ENCODE measurements around the gene CRYBG1. TPM values are rescaled to one million over a fixed set of nuclear protein-coding genes. Genes with fewer than 3 reads are reported as not detected.
A peak's percentile ranks its signal among the peaks of the same experiment; 100 is the strongest.

CRYBG1 gene
- total and polyA plus RNA-seq, 8 donors: 9.9 to 37.1 (median 14.4) TPM

- H3K4me1 ChIP-seq: peaks cover 0 to 23% of the 10 kb centered on the region in 2 donors
- TF ChIP-seq, protein P1, sequence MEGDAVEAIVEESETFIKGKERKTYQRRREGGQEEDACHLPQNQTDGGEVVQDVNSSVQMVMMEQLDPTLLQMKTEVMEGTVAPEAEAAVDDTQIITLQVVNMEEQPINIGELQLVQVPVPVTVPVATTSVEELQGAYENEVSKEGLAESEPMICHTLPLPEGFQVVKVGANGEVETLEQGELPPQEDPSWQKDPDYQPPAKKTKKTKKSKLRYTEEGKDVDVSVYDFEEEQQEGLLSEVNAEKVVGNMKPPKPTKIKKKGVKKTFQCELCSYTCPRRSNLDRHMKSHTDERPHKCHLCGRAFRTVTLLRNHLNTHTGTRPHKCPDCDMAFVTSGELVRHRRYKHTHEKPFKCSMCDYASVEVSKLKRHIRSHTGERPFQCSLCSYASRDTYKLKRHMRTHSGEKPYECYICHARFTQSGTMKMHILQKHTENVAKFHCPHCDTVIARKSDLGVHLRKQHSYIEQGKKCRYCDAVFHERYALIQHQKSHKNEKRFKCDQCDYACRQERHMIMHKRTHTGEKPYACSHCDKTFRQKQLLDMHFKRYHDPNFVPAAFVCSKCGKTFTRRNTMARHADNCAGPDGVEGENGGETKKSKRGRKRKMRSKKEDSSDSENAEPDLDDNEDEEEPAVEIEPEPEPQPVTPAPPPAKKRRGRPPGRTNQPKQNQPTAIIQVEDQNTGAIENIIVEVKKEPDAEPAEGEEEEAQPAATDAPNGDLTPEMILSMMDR (IDR thresholded peaks at IDR 0.05): no peak
- ATAC-seq (no peak), DNase-seq (no peak)
- no peak overlapping the region for H3K27ac ChIP-seq
- H3K27me3 ChIP-seq: no peaks in the 10 kb centered on the region
- intact Hi-C loops (cut with DNase I): loop anchor here in 1 of 2 donors (10.0 kb wide), 1 partner anchor 235 kb away; no protein-coding TSS in a partner anchor
- peaks cover 0 to 59% of the 10 kb centered on the region in 2 donors for H3K36me3 ChIP-seq
- no peaks in the 10 kb centered on the region for H3K9me3 ChIP-seq
- no peak overlapping the region for H3K4me3 ChIP-seq
Observed at GRCh38 chr6:106569428-106569827, 208.9 kb downstream of the CRYBG1 start.

GRCh38 chr6:106572436-106572835, 211.9 kb downstream of the CRYBG1 start:
- Histone ChIP-seq H3K9me3 (no peaks in the 10 kb centered on the region), H3K4me1 (peaks cover 0 to 16% of the 10 kb centered on the region in 2 donors), H3K27me3 (no peaks in the 10 kb centered on the region), H3K27ac (no peak overlapping the region), H3K36me3 (peaks cover 0 to 53% of the 10 kb centered on the region in 2 donors), H3K4me3 (no peak overlapping the region)
- DNase-seq (no peak), ATAC-seq (no peak)
- TF ChIP-seq, protein P1 (IDR thresholded peaks at IDR 0.05): no peak
- intact Hi-C loops (cut with DNase I): loop anchor here in 1 of 2 donors (5.0 kb wide), 1 partner anchor 130 kb away; no protein-coding TSS in a partner anchor

DNA sequence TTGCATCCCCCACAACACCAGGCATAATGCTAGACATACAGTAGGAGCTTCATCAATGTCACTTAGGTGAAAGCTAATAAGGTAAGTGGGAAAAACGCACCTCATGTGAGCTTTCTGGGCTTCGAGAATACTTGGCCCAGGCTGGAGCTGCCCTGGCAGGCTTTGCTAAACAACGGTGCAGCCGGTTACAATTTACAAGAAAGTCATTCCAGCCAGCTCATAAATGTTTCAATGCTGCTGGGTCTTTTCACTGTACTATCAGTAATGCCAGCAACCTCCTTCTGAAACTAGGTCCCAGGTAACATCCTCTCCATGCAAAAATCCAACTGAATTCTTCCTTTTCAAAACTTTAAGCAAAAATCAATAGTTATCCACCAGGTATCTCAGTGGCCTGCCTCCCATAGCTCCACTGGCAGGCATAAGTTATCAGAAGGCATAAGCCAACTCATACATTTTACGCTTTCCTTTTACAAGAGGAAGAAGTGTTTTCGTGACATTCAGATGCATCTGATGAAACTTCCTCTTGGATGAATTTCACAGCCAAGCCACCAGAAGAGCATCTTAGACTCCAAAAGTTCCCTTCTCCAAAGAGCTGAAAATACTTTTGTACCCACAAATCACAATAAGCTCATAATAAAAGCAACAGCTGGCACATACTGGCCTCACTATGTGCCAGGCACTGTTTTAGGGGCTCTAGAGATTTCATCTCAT, 212.5 kb downstream of the CRYBG1 start:
- H3K4me1 ChIP-seq: peaks cover 0 to 16% of the 10 kb centered on the region in 2 donors
- TF ChIP-seq, protein P1 (IDR thresholded peaks at IDR 0.05): no peak
- peak overlapping the region in 1 of 2 donors; percentile 9 for H3K27ac ChIP-seq
- H3K36me3 ChIP-seq: peaks cover 0 to 47% of the 10 kb centered on the region in 2 donors
- DNase-seq (no peak), ATAC-seq (no peak)
- H3K4me3 ChIP-seq: no peak overlapping the region
- intact Hi-C loops (cut with DNase I): loop anchor here in 1 of 2 donors (5.0 kb wide), 1 partner anchor 131 kb away; no protein-coding TSS in a partner anchor
- H3K9me3 ChIP-seq: no peaks in the 10 kb centered on the region
- H3K27me3 ChIP-seq: no peaks in the 10 kb centered on the region

DNA sequence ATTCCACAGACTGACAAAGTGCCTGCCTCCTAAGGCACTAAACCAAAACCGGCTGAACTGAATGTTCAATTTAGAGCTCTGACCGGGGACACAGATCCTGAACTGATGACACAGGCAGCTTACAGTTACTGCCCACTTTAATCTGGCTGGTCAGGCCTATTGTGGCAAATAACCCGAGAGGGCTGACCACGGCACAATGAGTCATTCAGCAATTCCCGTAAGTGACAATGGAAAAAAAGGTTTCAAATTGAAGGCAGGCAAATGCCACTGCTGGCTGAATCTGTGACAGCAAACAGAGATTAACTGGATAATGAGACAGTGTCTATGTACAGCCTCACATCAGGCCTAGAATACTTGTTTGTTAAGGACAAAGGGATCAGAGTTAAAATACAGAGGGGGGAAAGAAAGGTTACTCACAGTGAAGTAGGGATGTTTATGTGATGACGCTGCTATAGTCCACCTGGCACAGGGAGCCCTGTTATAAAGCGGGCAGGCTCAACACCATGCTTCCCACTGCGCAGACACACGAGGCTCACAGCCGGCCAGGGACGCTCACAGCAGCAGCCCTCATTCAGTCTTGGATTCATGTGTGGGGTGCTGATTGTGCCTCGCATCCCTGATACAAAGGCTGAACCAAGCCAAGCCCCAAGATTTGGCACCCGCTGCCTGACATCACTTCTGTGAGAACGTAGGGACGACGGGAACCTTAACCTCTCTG, 214.4 kb downstream of the CRYBG1 start:
- ATAC-seq: peak; percentile 53
- H3K27ac ChIP-seq: no peak overlapping the region
- TF ChIP-seq, protein P1 (IDR thresholded peaks at IDR 0.05): no peak
- H3K9me3 ChIP-seq: no peaks in the 10 kb centered on the region
- H3K27me3 ChIP-seq: no peaks in the 10 kb centered on the region
- no peak overlapping the region for H3K4me3 ChIP-seq
- no peak for DNase-seq
- H3K4me1 ChIP-seq: peaks cover 0 to 16% of the 10 kb centered on the region in 2 donors
- intact Hi-C loops (cut with DNase I): loop anchor here in 1 of 2 donors (5.0 kb wide), 1 partner anchor 133 kb away; no protein-coding TSS in a partner anchor
- peaks cover 0 to 29% of the 10 kb centered on the region in 2 donors for H3K36me3 ChIP-seq

DNA sequence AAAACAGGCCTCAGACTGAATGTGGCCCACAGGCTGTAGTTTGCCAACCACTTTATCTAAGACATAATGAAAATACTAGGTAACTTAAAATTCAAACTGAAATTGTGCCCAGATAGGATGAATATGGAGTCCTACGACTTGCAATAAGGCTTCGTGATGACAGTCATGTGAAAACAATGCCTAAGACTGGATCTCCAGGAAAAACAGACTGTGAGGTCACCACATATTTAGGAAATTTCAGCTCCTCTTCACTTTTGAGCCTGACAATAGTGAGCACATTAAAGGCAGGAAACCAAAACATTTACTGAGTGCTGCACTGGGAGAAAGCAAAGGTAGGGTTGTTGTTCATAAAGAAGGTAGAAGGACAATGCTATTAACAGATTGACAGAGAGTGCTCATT, 218.8 kb downstream of the CRYBG1 start:
- ATAC-seq (no peak), DNase-seq (no peak)
- intact Hi-C loops (cut with DNase I): no loop called here
- no peak overlapping the region for H3K27ac ChIP-seq
- no peak overlapping the region for H3K4me3 ChIP-seq
- H3K9me3 ChIP-seq: no peaks in the 10 kb centered on the region
- TF ChIP-seq, protein P1 (IDR thresholded peaks at IDR 0.05): no peak
- no peaks in the 10 kb centered on the region for H3K27me3 ChIP-seq
- no peaks in the 10 kb centered on the region for H3K4me1 ChIP-seq
- H3K36me3 ChIP-seq: peaks cover 0 to 25% of the 10 kb centered on the region in 2 donors

All from left lung (tissue), 10 donors.